GM19238 (cell line): ENCODE data around the gene PLXNA2.

Experiments
- DNase-seq: peaks from one replicate; pipeline ENCODE4 v3.0.0; 2011; ENCODE audit warnings: low spot score; ENCODE audit not compliant: insufficient read length

The PLXNA2 gene

GRCh38 chr1:208142590-208143382, 101.4 kb downstream of the PLXNA2 start:
- DNase-seq = no peak

- no peak for DNase-seq
These were observed 102.5 kb downstream of the PLXNA2 start for GRCh38 chr1:208141610-208142192.

- DNase-seq = no peak
These were observed 104.6 kb downstream of the PLXNA2 start for GRCh38 chr1:208139434-208140045.

DNA sequence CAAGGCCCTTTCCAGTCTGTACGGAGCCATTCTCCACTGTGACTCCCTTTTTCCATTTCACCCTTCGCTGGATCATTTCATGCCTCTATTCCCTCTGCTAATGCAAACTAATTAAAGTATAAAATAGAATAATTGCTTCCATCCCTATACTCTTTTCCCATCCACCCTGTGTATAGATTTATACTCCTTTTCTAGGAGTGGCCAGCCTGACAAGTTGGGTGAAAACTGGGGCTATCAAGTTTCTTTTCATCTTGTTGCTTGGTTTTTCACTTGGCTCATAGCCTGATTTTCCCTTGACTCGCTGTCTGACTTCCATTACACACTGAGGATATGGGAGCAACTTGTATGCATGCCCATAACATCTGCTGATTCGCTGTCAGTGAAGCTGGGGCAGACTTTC, 107.0 kb downstream of the PLXNA2 start:
- DNase-seq = no peak

DNA sequence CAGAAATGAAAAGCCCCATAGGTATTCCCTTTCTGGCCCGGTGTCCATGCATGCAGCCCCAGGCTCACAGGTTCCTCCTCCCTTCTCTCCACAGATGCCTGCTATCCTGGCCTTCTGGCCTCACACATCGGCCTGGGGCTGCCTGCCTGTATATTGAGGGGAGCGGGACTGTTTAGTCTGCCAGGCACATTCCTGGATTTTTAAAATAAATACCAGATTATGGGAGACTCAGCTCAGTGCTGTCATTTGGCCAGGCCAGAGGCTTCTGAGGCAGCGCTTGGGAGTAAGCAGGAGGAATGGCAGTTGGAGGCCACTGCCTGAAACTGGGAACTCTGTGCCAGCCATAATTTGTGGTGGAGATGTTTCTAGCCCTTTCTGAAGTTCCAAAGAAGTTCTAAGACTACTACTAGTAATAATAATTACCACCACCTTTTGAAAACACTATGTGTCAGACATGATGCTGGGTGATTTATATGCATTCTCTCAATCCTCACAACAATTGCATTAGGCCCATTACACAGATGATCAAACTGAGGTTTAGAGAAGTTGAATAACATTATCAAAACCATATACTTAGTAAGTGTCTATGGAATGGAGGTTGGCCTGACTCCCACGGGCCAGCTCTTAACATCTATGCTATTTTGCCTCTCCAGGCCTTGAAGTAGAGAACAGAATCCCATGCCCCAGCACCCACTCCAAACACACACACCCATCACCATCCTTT, 107.6 kb downstream of the PLXNA2 start:
- no peak for DNase-seq

GRCh38 chr1:208135354-208135753, 108.8 kb downstream of the PLXNA2 start:
- no peak for DNase-seq

- DNase-seq = no peak
These were observed 109.7 kb downstream of the PLXNA2 start for GRCh38 chr1:208134491-208134890.

DNA sequence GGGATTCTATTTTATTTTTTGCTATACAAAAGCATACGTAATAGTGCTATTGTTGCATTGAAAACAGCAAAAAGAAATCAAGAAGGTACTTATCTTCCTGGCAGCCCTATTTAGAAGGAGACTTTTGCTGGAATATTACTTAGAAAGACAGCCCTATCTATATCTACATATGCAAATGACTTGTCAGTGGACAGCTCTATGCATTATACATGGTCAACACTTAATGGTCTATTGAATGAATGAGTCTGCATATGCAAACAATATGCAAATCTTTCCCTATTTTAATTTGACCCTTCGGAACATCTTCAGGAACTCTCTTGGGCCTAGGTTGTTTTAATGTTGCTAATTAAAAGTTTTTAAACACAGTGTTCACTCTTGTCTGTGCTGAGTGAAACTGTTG, 110.8 kb downstream of the PLXNA2 start:
- no peak for DNase-seq

DNA sequence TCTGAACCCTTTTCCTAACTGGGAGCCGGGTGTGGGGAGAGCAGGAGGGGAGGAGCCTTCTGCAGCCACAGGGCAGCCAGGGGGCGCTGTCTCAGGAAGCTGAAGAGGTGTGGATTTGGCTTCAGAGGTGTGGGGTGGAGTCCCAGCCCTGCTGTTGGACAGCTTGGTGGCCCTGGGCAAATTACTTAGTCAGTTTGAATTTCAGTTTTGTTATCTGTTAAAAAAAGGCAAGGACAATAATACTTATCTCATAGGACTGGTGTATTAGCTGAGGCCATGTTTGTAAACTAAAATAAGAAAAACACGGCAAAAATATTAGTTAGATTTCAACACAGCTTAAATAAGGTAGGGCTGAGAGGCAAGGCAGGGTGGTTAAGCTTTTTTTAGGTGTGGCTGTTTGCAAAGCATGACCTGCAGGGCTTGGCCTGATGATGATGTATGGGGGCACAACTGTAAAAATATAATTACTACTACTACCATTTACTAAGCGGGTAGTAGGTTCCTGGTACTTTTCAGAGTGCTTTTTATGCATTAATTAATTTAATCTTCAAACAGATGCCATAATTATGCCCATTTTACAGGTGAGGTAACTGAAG, 111.8 kb downstream of the PLXNA2 start:
- DNase-seq = peak; percentile 76

GRCh38 chr1:208131621-208132286, 112.4 kb downstream of the PLXNA2 start:
- no peak for DNase-seq

GRCh38 chr1:208129487-208129886, 114.7 kb downstream of the PLXNA2 start:
- no peak for DNase-seq

GRCh38 chr1:208129060-208129459, 115.1 kb downstream of the PLXNA2 start:
- no peak for DNase-seq

GRCh38 chr1:208127792-208128529, 116.2 kb downstream of the PLXNA2 start:
- no peak for DNase-seq

GRCh38 chr1:208127284-208127683, 116.9 kb downstream of the PLXNA2 start:
- DNase-seq = no peak

DNA sequence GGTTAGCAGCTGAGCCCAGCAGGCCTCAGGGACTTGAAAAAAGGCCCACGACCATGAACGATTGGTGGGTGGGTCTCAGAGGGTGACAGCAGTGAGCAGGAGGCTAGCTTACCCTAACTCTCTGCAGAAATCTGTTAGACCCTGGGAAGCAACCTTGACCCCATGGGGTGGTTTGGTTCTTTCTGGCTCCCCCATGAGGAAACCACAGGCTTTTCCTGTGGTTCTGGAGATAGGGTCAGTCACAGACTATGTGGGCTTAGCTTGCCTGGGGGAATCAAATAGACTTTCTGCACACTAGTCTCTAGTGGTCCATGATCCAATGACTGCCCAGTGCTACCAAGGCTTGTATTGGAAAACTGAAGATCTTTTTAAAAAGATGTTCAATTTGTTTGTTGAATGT, 118.1 kb downstream of the PLXNA2 start:
- DNase-seq = no peak

- no peak for DNase-seq
These were observed 121.4 kb downstream of the PLXNA2 start for GRCh38 chr1:208122612-208123358.

- no peak for DNase-seq
These were observed 122.3 kb downstream of the PLXNA2 start for GRCh38 chr1:208121813-208122364.

GRCh38 chr1:208120431-208120790, 123.8 kb downstream of the PLXNA2 start:
- no peak for DNase-seq

GRCh38 chr1:208118841-208119606, 125.2 kb downstream of the PLXNA2 start:
- DNase-seq = no peak
